BLaER1 (cell line): ENCODE measurements around the gene PTCH1.

ENCODE experiments used
- H3K27ac ChIP-seq: shearing (Covaris generic); formaldehyde crosslinking; 2 replicates; pipeline ENCODE4 v1.8.1; 2022
- H3K27me3 ChIP-seq: shearing (Covaris generic); formaldehyde crosslinking; 2 replicates; pipeline ENCODE4 v1.8.1; 2022
- H3K36me3 ChIP-seq: shearing (Covaris generic); formaldehyde crosslinking; 2 replicates; pipeline ENCODE4 v1.8.1; 2022
- H3K4me1 ChIP-seq: shearing (Covaris generic); formaldehyde crosslinking; 2 replicates; pipeline ENCODE4 v1.8.1; 2022
- H3K4me2 ChIP-seq: shearing (Covaris generic); formaldehyde crosslinking; 2 replicates; pipeline ENCODE4 v1.8.1; 2022
- H3K4me3 ChIP-seq: shearing (Covaris generic); formaldehyde crosslinking; 2 replicates; pipeline ENCODE4 v1.8.1; 2022
- H3K9ac ChIP-seq: shearing (Covaris generic); formaldehyde crosslinking; 2 replicates; pipeline ENCODE4 v1.8.1; 2022
- H3K9me3 ChIP-seq: shearing (Covaris generic); formaldehyde crosslinking; 2 replicates; pipeline ENCODE4 v1.8.1; 2022
- H4K20me1 ChIP-seq: shearing (Covaris generic); formaldehyde crosslinking; 2 replicates; pipeline ENCODE4 v1.8.1; 2022
- Cebpa-rat ChIP-seq: shearing (Covaris generic); IDR thresholded peaks from 2 replicates; pipeline ENCODE4 v1.8.1; 2022

Gene PTCH1

GRCh38 chr9:95508242-95508967 is 8.4 kb downstream of the PTCH1 start:
- Histone ChIP-seq H3K4me2 (peak overlapping the region; percentile 89), H3K4me3 (peak overlapping the region; percentile 90), H3K27me3 (peaks cover 43% of the 10 kb centered on the region), H3K9ac (peak overlapping the region; percentile 95), H4K20me1 (peaks cover 20% of the 10 kb centered on the region), H3K9me3 (no peaks in the 10 kb centered on the region), H3K4me1 (peaks cover 47% of the 10 kb centered on the region), H3K36me3 (no peaks in the 10 kb centered on the region), H3K27ac (peak overlapping the region; percentile 95)
- TF ChIP-seq Cebpa-rat: no peak

GRCh38 chr9:95507464-95508241 is 9.1 kb downstream of the PTCH1 start:
- Histone ChIP-seq H3K27ac (peak overlapping the region; percentile 95), H3K27me3 (peaks cover 35% of the 10 kb centered on the region), H3K4me3 (peak overlapping the region; percentile 90), H3K4me1 (peaks cover 47% of the 10 kb centered on the region), H3K4me2 (peak overlapping the region; percentile 89), H3K9ac (peak overlapping the region; percentile 95), H4K20me1 (peaks cover 28% of the 10 kb centered on the region), H3K9me3 (no peaks in the 10 kb centered on the region), H3K36me3 (no peaks in the 10 kb centered on the region)
- no peak for TF ChIP-seq Cebpa-rat

DNA sequence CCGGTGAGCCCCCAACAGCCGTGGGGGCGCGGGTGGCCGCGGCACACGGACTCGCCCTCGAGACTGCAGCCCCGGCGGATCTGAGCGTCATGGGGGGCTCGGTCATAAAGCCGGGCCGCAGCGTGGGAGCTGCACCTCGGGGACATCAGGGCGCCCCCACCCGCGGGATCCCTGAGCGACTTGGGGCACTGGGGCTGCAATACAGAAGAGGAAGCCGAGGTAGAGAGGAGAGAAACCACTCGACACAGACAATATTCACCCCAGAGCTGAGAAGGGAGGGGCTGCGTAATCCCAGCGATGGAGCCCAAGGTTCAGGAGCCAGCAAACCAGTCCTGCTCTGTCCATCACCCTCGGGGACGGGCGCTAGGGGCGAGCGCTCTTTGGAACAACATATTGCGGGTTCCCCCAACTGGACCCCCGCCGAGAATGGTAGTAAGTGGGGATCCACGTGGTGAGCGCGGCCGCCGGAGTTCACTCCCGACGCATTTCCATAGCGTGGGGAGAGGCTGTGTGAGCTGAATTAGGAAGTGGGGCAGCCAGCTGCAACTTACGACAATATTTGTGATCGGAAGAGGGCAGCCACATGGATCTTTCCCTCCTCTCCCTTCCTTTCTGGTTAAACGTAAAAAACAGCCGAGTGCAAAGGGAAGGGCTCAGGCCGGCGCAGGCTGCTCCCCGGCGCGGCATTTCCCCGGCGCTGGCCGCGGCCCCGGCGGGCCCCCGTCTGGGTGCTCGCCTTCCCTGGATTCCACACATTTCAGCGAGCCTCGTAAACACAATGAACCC is 9.9 kb downstream of the PTCH1 start:
- Histone ChIP-seq H3K4me2 (peak overlapping the region; percentile 89), H3K27me3 (peaks cover 27% of the 10 kb centered on the region; the same call in 1 of the 2 replicates), H3K9ac (peak overlapping the region; percentile 95), H3K4me3 (peak overlapping the region; percentile 90), H3K9me3 (no peaks in the 10 kb centered on the region), H3K36me3 (0 out of 2 replicates have a peak, but pooled peaks cover 3% of the 10 kb centered on the region), H3K27ac (peak overlapping the region; percentile 95), H3K4me1 (peaks cover 47% of the 10 kb centered on the region), H4K20me1 (peaks cover 36% of the 10 kb centered on the region)
- TF ChIP-seq Cebpa-rat: no peak

- H3K27ac ChIP-seq: peak overlapping the region; percentile 95
- no peaks in the 10 kb centered on the region for H3K9me3 ChIP-seq
- H4K20me1 ChIP-seq: peaks cover 41% of the 10 kb centered on the region
- H3K9ac ChIP-seq: peak overlapping the region; percentile 95
- TF ChIP-seq Cebpa-rat: no peak
- H3K36me3 ChIP-seq: 0 out of 2 replicates have a peak, but pooled peaks cover 4% of the 10 kb centered on the region
- H3K4me1 ChIP-seq: peaks cover 48% of the 10 kb centered on the region
- peaks cover 26% of the 10 kb centered on the region; the same call in 1 of the 2 replicates for H3K27me3 ChIP-seq
- H3K4me3 ChIP-seq: peak overlapping the region; percentile 90
- H3K4me2 ChIP-seq: peak overlapping the region; percentile 89
Measured at GRCh38 chr9:95506428-95506677, 10.4 kb downstream of the PTCH1 start.

GRCh38 chr9:95505717-95506427 is 10.9 kb downstream of the PTCH1 start:
- no peak for TF ChIP-seq Cebpa-rat

GRCh38 chr9:95505072-95505716 is 11.6 kb downstream of the PTCH1 start:
- peak overlapping the region; percentile 95 for H3K27ac ChIP-seq
- peaks cover 26% of the 10 kb centered on the region; the same call in 1 of the 2 replicates for H3K27me3 ChIP-seq
- H3K4me2 ChIP-seq: peak overlapping the region; percentile 89
- TF ChIP-seq Cebpa-rat: no peak
- peaks cover 53% of the 10 kb centered on the region for H3K4me1 ChIP-seq
- H4K20me1 ChIP-seq: peaks cover 52% of the 10 kb centered on the region
- H3K9ac ChIP-seq: peak overlapping the region; percentile 95
- no peaks in the 10 kb centered on the region for H3K9me3 ChIP-seq
- peak overlapping the region; percentile 90 for H3K4me3 ChIP-seq
- H3K36me3 ChIP-seq: peaks cover 14% of the 10 kb centered on the region

More at GRCh38 chr9:95505717-95506427, 10.9 kb downstream of the PTCH1 start:
- peak overlapping the region; percentile 89 for H3K4me2 ChIP-seq
- H3K9ac ChIP-seq: peak overlapping the region; percentile 95
- H3K27me3 ChIP-seq: peaks cover 26% of the 10 kb centered on the region; the same call in 1 of the 2 replicates
- peak overlapping the region; percentile 90 for H3K4me3 ChIP-seq
- H3K27ac ChIP-seq: peak overlapping the region; percentile 95
- H3K36me3 ChIP-seq: 0 out of 2 replicates have a peak, but pooled peaks cover 8% of the 10 kb centered on the region
- peaks cover 53% of the 10 kb centered on the region for H3K4me1 ChIP-seq
- no peaks in the 10 kb centered on the region for H3K9me3 ChIP-seq
- H4K20me1 ChIP-seq: peaks cover 46% of the 10 kb centered on the region

DNA sequence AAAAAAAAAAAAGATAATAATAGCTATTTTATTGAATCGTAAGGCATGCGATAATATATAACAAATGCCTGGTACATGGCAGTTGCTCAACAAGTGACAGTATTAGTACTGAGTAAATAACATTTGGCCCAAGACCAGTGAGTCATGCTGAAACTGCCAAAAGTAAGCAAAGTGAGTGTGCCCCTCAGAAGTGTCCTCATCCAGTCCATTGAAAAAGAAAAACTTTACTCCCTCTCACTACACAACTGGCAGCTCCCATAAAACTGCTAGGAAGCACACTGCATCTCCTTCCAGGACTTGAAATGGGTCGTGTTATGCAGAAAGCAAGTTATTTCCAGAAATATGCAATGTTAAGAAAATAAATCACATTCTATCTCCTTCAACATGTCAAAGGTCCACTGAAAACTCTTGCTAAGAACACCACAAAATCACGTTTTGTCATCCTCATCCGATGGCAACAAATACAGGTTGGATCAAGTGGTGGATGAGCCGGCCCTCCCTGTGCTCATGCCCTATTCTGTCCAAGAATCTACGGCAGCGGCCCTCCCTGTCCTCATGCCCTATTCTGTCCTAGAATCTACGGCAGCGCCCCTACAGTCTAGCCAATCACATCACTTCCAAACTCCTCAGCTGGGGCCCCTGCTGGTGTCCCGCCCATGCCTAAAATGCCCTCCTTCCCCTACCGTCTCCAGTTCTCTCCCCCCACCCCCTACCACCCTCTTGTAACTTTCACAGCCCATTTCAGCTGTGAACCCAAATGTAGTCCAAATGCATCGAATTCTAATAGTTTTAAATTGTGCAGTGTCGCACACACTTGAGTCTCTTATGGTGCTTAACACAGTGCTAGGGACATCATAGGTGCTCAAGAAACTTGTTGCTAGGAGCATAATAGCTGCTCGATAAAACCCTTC is 12.5 kb downstream of the PTCH1 start:
- Histone ChIP-seq H4K20me1 (peaks cover 61% of the 10 kb centered on the region), H3K9ac (no peak overlapping the region), H3K36me3 (peaks cover 21% of the 10 kb centered on the region), H3K27ac (no peak overlapping the region), H3K9me3 (no peaks in the 10 kb centered on the region), H3K4me1 (peaks cover 45% of the 10 kb centered on the region), H3K4me3 (0 out of 2 replicates have a peak overlapping the region, but pooled peaks have one; percentile 90), H3K4me2 (peak overlapping the region; percentile 89), H3K27me3 (peaks cover 23% of the 10 kb centered on the region; the same call in 1 of the 2 replicates)
- TF ChIP-seq Cebpa-rat: no peak

DNA sequence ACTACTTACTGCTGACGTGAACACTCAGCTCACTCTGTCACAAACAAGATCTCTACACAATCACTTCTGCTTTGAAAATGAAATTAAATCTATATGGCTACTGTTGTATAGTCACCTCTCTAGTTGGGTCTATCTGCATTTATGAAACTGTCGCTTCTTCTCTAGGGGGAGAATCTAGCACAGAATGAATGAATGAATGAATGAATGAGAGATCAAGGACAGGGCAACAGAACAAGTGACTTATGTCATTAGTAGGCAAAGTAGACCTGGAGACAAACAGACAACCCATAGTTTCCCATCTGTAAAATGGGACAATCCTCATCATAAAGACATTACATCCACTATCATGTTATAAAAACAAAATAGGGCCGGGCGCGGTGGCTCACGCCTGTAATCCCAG is 13.4 kb downstream of the PTCH1 start:
- no peak for TF ChIP-seq Cebpa-rat
- peaks cover 69% of the 10 kb centered on the region for H4K20me1 ChIP-seq

More for the DNA sequence above, 13.4 kb downstream of the PTCH1 start:
- no peak overlapping the region for H3K4me3 ChIP-seq
- H3K27ac ChIP-seq: no peak overlapping the region
- peak overlapping the region; percentile 30 for H3K4me2 ChIP-seq
- peaks cover 45% of the 10 kb centered on the region for H3K4me1 ChIP-seq
- peaks cover 29% of the 10 kb centered on the region for H3K36me3 ChIP-seq
- H3K27me3 ChIP-seq: peaks cover 20% of the 10 kb centered on the region; the same call in 1 of the 2 replicates
- H3K9ac ChIP-seq: no peak overlapping the region
- H3K9me3 ChIP-seq: no peaks in the 10 kb centered on the region
